Measurements from ENCODE around the gene AEBP1.

GRCh38 chr7:44098092-44099068, 5.8 kb upstream of the AEBP1 start:
- no peak for TF ChIP-seq CTCF (IDR thresholded peaks at IDR 0.05)
- no peak for TF ChIP-seq POLR2A (IDR thresholded peaks at IDR 0.05)
